ENCODE data around the gene RBP5.

GRCh38 chr12:7158781-7159609 lies 30.3 kb upstream of the RBP5 start:
- TF ChIP-seq YY1 (IDR thresholded peaks at IDR 0.05) (no peak), CTCF (IDR thresholded peaks at IDR 0.05; ENCODE audit: low read depth, low read length, missing input control) (no peak), SP1 (IDR thresholded peaks at IDR 0.05) (no peak), REST (IDR thresholded peaks at IDR 0.05) (no peak), JUND (IDR thresholded peaks at IDR 0.05) (no peak), TAF1 (conservative IDR thresholded peaks at IDR 0.05) (no peak)

Data from liver (tissue), 3 donors.